Raji (cell line): Measurements from ENCODE around the gene NMNAT2.

Experiments
- POLR2A ChIP-seq: IDR thresholded peaks from 2 replicates; pipeline ENCODE4 v1.6.1; 2011; ENCODE audit warnings: low read depth, low read length, control low read depth; ENCODE audit not compliant: insufficient read depth

NMNAT2 gene

GRCh38 chr1:183310753-183311479 is 107.3 kb downstream of the NMNAT2 start:
- TF ChIP-seq POLR2A: no peak

DNA sequence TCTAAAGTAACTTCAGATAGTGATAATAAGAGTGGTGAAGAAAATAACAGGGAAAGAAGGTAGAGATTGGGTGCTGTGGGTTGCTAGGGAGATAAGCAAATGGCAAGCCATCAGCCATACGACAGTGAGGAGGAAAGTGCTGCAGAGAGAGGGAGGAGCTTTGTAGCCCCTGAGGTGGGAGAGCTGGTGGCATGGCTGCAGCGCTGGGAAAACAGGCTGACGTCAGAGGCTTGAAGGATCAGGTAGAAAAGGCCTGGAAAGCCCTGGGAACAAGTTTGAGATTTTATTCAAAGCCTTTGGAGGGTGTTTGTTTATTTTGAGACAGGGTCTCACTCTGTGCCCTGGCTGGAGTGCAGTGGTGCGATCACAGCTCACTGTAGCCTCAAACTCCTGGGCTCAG is 109.5 kb downstream of the NMNAT2 start:
- no peak for TF ChIP-seq POLR2A

GRCh38 chr1:183306317-183307042 is 111.7 kb downstream of the NMNAT2 start:
- TF ChIP-seq POLR2A: no peak

GRCh38 chr1:183304440-183305107 is 113.6 kb downstream of the NMNAT2 start:
- no peak for TF ChIP-seq POLR2A

DNA sequence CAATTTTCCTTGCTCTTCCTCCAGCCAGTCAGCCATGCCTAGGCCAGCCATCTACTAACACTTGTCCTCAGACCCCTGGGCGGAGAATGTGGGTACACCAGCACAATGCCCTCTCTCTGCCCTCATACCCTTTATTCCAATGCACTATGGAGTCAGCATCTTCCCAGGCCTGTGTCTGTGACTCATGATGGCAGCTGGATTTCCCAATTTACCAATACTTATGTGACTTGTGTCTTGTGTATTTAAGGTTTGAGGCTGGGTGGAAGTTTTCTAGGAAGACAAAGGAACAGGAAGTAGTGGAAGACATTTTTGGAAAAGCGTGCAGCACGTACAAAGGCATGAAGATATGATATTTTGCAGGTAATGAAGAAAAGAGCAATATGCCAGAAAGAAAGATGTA is 114.3 kb downstream of the NMNAT2 start:
- no peak for TF ChIP-seq POLR2A

GRCh38 chr1:183303323-183303645 is 114.9 kb downstream of the NMNAT2 start:
- no peak for TF ChIP-seq POLR2A

GRCh38 chr1:183302452-183303322 is 115.5 kb downstream of the NMNAT2 start:
- TF ChIP-seq POLR2A: no peak

DNA sequence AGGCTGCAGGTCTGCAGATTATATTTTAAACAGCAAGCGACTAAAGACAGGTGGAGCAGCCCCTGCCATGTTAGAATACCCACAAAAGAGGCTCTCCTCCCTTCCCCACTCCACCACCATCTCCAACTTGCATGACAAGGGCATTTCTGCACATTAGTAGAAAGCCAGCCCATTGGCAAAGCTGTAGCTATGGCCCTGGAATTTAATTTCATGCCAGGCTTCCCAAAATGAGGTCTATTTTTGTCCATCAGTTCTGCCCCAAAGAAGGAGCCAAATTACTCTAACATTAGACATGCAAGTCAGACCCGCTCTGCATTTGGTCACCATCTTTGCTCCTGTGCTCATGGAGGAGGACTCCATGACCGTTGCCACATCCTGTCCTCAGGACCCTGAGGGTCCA is 116.9 kb downstream of the NMNAT2 start:
- TF ChIP-seq POLR2A: no peak

DNA sequence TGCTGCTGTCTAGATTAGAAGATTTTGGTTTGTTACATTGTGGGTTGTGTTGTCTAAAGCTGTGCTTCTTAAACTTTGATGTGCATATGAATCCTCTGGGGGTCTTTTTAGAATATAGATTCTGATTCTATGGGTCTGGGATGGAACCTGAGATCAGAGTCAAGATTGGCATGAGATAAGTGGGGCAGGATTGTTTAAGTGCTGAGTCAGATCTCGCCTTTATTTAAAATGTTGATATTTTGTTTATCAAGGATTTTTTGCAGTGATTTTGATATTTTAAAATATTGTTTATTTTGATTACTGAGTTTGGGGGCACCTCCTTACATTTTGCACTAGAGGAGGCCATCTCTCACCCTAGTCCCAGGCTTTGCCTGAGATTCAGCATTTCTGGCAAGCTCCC is 117.4 kb downstream of the NMNAT2 start:
- no peak for TF ChIP-seq POLR2A

DNA sequence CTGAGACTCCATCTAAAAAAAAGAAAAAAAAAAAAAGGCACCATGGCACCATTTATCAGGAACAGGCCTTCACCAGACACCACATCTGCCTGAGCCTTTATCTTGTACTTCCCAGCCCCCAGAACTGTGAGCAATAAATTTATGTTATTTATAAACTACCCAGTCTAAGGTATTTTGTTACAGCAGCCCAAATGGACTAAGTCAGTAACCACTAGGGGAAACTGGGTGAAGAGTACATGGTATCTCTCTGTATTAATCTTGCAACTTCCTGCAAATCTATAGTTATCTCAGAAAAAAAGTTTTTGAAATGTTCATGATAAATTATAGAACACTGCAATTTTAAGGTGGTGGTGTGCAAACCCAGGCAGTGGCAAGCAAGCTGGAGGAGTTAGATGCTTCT is 117.8 kb downstream of the NMNAT2 start:
- TF ChIP-seq POLR2A: no peak

- no peak for TF ChIP-seq POLR2A
These were observed 121.4 kb downstream of the NMNAT2 start for GRCh38 chr1:183296782-183297181.

- TF ChIP-seq POLR2A: no peak
These were observed 122.7 kb downstream of the NMNAT2 start for GRCh38 chr1:183295521-183295920.

- TF ChIP-seq POLR2A: no peak
These were observed 124.3 kb downstream of the NMNAT2 start for GRCh38 chr1:183293876-183294275.

DNA sequence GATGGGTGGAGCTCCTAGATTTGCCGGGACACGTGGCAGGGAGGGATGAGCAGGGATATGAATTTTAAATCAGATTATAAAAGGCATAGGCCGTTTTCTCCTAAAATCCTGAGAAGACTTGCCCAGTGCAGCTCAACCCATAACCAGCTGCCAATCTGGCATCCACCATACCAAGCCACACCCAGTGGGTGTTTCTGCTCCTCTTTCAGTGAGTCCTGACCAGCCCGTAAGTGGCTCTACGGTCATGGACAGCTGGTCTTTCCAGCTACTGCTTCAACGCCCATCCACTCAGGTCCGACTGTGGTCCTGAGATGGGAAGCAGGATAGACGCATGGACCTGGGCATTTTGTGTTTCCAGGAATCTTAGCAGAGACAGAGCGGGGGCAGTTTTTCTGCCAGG is 124.9 kb downstream of the NMNAT2 start:
- no peak for TF ChIP-seq POLR2A

GRCh38 chr1:183291802-183292514 is 126.2 kb downstream of the NMNAT2 start:
- TF ChIP-seq POLR2A: no peak
